ENCODE measurements around the gene GRIK4. TPM values are rescaled to one million over a fixed set of nuclear protein-coding genes. Genes with fewer than 3 reads are reported as not detected.

The GRIK4 gene
- total RNA-seq, 1 experiment from 2014 or later: not detected

- DNase-seq (ENCODE audit: unreplicated experiment): no peak
- TF ChIP-seq CTCF (IDR thresholded peaks at IDR 0.05; ENCODE audit: unreplicated experiment): no peak
- no peaks in the 10 kb centered on the region for H3K9me3 Mint-ChIP-seq (ENCODE audit: unreplicated experiment)
- peaks cover 12% of the 10 kb centered on the region for H3K27me3 Mint-ChIP-seq (ENCODE audit: insufficient read depth, unreplicated experiment)
- ChIA-PET POLR2A (no interaction called here), CTCF (no interaction called here)
- H3K4me1 Mint-ChIP-seq (ENCODE audit: insufficient read depth, unreplicated experiment): peaks cover 23% of the 10 kb centered on the region
- intact Hi-C loops (cut with micrococcal nuclease): no loop called here
- H3K27ac Mint-ChIP-seq (ENCODE audit: low read depth, unreplicated experiment): no peak overlapping the region
- BruUV-seq (replicated peaks): no TSS peak
- H3K36me3 Mint-ChIP-seq (ENCODE audit: insufficient read depth, unreplicated experiment): no peaks in the 10 kb centered on the region
- H3K4me3 Mint-ChIP-seq (ENCODE audit: unreplicated experiment): no peak overlapping the region
Observed at GRCh38 chr11:120551191-120551590, 39.6 kb downstream of the GRIK4 start.

- no peak overlapping the region for H3K4me3 Mint-ChIP-seq (ENCODE audit: unreplicated experiment)
- no peaks in the 10 kb centered on the region for H3K36me3 Mint-ChIP-seq (ENCODE audit: insufficient read depth, unreplicated experiment)
- no peak overlapping the region for H3K27ac Mint-ChIP-seq (ENCODE audit: low read depth, unreplicated experiment)
- intact Hi-C loops (cut with micrococcal nuclease): no loop called here
- BruUV-seq (replicated peaks): no TSS peak
- no peaks in the 10 kb centered on the region for H3K4me1 Mint-ChIP-seq (ENCODE audit: insufficient read depth, unreplicated experiment)
- H3K9me3 Mint-ChIP-seq (ENCODE audit: unreplicated experiment): no peaks in the 10 kb centered on the region
- peaks cover 23% of the 10 kb centered on the region for H3K27me3 Mint-ChIP-seq (ENCODE audit: insufficient read depth, unreplicated experiment)
- no peak for DNase-seq (ENCODE audit: unreplicated experiment)
- TF ChIP-seq CTCF (IDR thresholded peaks at IDR 0.05; ENCODE audit: unreplicated experiment): no peak
- CTCF ChIA-PET: interaction anchor here (0.7 kb wide), 1 partner anchor 929 kb away, joined by 3 read pairs; no protein-coding TSS in a partner anchor
- POLR2A ChIA-PET: no interaction called here
Observed at GRCh38 chr11:120554766-120555432, 43.4 kb downstream of the GRIK4 start.

GRCh38 chr11:120555433-120555773 is 43.9 kb downstream of the GRIK4 start:
- intact Hi-C loops (cut with micrococcal nuclease): no loop called here
- no peak for DNase-seq (ENCODE audit: unreplicated experiment)
- Mint-ChIP-seq H3K27me3 (ENCODE audit: insufficient read depth, unreplicated experiment) (peaks cover 23% of the 10 kb centered on the region), H3K36me3 (ENCODE audit: insufficient read depth, unreplicated experiment) (no peaks in the 10 kb centered on the region), H3K4me3 (ENCODE audit: unreplicated experiment) (no peak overlapping the region), H3K4me1 (ENCODE audit: insufficient read depth, unreplicated experiment) (no peaks in the 10 kb centered on the region), H3K9me3 (ENCODE audit: unreplicated experiment) (no peaks in the 10 kb centered on the region), H3K27ac (ENCODE audit: low read depth, unreplicated experiment) (no peak overlapping the region)
- BruUV-seq (replicated peaks): no TSS peak
- no peak for TF ChIP-seq CTCF (IDR thresholded peaks at IDR 0.05; ENCODE audit: unreplicated experiment)
- POLR2A ChIA-PET: no interaction called here
- CTCF ChIA-PET: interaction anchor here (0.6 to 0.7 kb wide), 2 partner anchors 501 to 930 kb away, joined by 3 read pairs; no protein-coding TSS in a partner anchor

- Mint-ChIP-seq H3K27me3 (ENCODE audit: insufficient read depth, unreplicated experiment) (peaks cover 23% of the 10 kb centered on the region), H3K36me3 (ENCODE audit: insufficient read depth, unreplicated experiment) (no peaks in the 10 kb centered on the region), H3K4me3 (ENCODE audit: unreplicated experiment) (no peak overlapping the region), H3K9me3 (ENCODE audit: unreplicated experiment) (no peaks in the 10 kb centered on the region), H3K4me1 (ENCODE audit: insufficient read depth, unreplicated experiment) (no peaks in the 10 kb centered on the region), H3K27ac (ENCODE audit: low read depth, unreplicated experiment) (no peak overlapping the region)
- no TSS peak for BruUV-seq (replicated peaks)
- POLR2A ChIA-PET: no interaction called here
- CTCF ChIA-PET: interaction anchor here (0.6 to 1.3 kb wide), 2 partner anchors 10 to 91 kb away, joined by 3 to 4 read pairs; no protein-coding TSS in a partner anchor
- TF ChIP-seq CTCF (IDR thresholded peaks at IDR 0.05; ENCODE audit: unreplicated experiment): no peak
- intact Hi-C loops (cut with micrococcal nuclease): no loop called here
- DNase-seq (ENCODE audit: unreplicated experiment): no peak
Observed at GRCh38 chr11:120556797-120557196, 45.2 kb downstream of the GRIK4 start.

All from MCF 10A (cell line).